HG02943 (cell line): ENCODE results near the gene GIT1.
A peak's percentile ranks its signal among the peaks of the same experiment; 100 is the strongest.
"Not testable (repeated sequence)": the region's sequence is repeated elsewhere in the genome, so short reads cannot be mapped to it uniquely, and the experiment has no call there.

Source experiments
- ATAC-seq: cut with Tn5 transposase; IDR thresholded peaks from one replicate; pipeline ENCODE4 v1.9.1; 2021; ENCODE audit warnings: mild to moderate bottlenecking, low read depth, moderate library complexity; ENCODE audit not compliant: unreplicated experiment

GIT1 gene

GRCh38 chr17:29568331-29569244 is 20.9 kb downstream of the GIT1 start, which contains the start of gene TP53I13:
TP53I13 (plus strand) TSS chr17:29568701; CDS start chr17:29568759, 58 bp downstream.
- ATAC-seq = peak; percentile 34

DNA sequence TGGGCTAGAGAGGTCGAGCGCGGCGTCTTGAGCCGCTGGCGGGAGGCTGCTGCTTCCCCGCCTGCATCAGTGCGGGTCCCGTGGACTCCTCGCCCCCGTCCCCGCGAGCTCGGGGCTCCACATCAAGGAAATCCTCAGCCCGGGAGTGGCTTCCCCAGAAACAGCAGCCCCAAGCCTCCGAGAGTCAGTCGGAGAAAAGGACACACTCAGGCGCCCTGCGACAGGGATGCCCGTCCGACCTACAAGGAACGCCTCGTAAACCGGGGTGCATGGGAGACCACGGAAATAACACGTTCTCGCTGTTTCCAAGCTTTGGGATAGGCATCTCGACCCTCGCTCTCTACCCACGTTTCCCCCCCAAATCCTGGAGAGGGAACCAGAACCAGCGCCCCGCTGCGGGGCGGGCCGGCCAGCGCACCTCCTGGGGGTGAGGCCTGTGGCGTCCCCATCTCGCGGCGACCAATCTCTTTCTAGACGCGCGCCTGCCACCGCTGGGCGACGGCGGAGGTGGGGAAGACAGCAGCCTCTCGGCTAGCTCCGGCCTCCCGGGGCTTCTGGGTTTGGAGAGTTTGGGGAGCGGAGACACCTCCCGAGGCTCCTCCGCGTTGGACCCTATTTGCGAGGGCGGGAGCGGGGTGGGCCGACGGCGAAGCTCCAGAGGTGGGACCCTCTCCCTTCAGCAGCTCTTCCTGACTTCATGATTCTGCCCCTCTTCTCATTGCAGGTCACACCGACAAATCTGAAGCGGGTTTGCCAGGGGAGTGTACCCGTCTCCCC is 21.7 kb downstream of the GIT1 start:
- ATAC-seq = peak; percentile 40

DNA sequence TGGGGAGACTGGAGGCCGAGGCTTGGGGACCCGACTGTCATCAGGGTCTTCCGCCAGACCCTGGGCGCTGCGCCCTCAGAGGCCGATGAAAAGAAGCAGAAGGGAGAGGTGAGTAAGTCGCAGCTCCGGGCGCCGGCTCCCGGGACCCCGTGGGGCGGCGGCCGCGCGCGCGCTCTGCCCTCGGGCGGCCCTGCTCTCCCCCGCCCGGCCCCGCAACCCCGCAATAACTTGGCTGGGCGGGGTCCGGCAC is 22.2 kb downstream of the GIT1 start:
- no peak for ATAC-seq

- ATAC-seq = no peak
Observed at GRCh38 chr17:29566473-29567303, 22.8 kb downstream of the GIT1 start, which contains the start of gene ABHD15. ABHD15 (minus strand) TSS chr17:29567037; CDS start chr17:29566966, 71 bp downstream.

DNA sequence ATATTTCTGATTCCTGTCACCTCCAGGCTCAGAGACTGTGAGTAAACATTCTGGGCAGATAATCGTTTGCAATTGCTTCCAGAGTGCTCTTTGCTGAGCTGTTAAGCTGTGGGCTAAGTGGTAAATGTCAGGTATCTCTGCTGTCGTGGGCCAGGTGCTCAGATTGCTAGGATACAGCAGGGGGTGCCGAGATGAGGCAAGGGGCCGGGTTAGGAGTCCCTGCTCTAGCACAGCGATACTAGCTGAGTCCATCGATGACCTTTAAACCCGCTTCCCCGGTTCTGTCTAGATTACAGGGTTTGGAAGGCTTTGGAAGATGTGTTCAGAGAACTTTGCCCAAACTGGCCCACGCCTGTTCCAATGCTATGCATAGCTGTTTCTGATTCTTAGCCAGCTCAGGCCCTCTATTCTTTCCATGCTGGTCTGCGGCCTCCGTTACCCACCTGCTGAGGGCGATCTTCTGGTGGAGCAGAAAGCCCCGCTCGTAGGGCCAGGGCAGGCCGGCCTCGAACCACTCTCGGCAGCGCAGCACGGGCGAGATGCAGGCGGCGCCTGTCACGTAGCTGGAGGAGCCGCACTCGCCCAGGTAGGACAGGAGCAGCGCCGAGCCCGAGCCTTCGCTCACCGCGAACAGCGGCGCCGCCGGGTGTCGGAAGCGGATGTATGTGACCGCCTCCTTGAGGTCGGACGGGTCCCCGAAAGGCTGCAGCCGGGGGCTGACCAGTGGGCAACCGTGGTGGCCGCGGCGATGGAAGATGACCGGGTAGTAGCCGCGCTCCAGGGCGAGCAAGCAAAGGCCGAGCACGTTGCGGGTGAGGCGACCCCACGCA is 23.6 kb downstream of the GIT1 start:
- ATAC-seq = no peak

DNA sequence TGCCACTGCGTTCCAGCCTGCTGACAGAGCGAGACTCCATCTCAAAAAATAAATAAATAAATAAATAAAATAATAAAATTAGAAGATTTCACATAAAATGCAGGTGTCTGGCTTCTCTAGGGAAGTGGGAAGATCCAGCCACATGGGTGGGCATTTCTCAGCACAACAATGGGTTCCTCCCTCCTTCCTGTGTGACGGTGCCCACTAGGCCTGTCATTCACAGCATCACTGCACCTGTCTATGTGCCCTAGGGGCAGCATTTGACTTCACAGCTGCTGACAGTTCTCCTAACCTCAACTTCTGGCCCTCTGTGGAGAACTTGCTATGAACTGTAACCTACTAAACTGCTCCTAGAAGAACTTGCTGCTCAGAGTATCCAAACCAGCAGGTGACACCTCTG is 25.6 kb downstream of the GIT1 start:
- no peak for ATAC-seq

GRCh38 chr17:29562615-29563014 is 26.8 kb downstream of the GIT1 start:
- ATAC-seq = no peak

DNA sequence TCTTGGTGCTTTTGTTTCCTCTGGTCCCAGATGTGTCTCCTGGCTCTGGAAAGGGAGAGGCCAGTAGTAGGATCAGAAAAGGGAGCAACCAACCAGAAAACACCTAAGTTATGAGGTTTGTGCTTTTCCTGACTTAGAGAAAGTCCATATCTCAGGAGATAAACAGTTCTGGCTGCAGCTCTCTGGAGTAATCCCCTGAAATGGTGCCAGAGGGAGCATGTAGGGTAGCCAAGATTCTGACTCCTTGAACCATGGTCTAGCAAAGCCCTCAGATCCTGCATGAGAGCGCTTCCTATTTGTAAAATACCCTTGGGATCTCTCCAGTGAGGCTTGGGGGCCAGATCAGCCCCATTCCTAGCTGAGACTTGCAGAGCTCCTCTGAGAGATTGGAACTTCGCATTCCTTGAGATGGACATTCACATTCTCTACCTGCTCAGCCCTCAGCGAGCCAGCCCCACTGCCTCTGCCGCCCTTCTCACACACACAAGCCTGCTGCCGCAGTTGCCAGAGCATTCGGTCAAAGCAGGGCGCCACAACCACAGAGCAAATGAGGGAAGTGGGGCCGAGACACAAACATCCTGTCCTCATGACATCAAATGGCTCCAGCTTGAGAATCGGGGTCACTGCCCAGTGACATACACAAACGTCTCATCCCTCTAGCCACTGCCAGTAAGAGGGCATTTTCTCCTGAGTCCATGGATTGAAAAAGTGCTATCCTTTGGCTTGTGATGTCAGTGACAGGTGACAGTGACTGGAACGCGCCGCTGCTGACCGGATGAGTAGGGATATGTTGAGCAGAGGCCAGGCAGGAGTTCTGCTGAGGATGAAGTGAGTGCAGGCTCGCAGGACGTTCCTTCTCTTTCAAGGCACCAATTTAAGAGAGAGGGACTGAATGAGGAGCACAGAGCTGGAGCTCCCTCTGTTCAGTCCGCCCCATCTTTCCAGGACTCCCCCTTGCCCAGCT is 27.6 kb downstream of the GIT1 start:
- no peak for ATAC-seq

DNA sequence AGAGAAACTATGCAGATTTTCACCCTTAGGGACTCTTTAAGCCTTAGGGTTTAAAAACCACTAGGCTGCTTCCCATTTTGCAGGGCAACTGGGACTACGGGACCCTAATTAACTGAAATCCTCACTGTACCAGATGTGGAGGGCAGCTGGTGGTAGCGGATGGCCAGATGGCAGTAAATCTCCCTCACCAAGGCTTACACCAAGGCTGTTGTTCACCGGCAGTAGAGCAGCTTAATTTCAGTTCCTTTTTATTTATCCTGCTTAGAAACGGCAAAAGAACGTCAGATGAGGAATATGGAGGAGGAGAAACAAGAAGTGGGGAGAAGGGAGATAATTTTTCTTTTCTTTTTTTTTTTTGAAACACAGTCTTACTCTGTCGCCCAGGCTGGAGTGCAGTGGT is 29.1 kb downstream of the GIT1 start:
- ATAC-seq = no peak

DNA sequence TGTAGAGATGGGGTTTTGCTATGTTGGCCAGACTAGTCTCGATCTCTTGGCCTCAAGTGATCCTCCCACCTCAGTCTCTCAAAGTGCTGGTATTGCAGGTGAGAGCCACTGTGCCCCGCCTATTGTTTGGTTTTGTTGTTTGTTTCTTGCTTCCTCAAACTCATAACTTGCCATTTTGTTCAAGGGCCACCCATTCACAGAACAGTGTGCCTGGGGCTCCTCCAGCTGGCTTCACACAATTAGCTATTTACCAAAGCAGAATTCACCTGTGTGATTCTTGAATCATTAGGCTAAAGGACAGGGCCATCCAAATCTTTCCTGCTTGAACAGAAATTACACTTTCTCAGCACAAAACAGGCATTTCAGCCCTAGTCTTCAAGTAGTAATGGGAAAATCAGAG is 29.8 kb downstream of the GIT1 start:
- ATAC-seq = no peak

GRCh38 chr17:29558139-29558538 is 31.3 kb downstream of the GIT1 start:
- ATAC-seq = not testable (repeated sequence)

GRCh38 chr17:29557739-29558116 is 31.7 kb downstream of the GIT1 start:
- ATAC-seq = no peak

DNA sequence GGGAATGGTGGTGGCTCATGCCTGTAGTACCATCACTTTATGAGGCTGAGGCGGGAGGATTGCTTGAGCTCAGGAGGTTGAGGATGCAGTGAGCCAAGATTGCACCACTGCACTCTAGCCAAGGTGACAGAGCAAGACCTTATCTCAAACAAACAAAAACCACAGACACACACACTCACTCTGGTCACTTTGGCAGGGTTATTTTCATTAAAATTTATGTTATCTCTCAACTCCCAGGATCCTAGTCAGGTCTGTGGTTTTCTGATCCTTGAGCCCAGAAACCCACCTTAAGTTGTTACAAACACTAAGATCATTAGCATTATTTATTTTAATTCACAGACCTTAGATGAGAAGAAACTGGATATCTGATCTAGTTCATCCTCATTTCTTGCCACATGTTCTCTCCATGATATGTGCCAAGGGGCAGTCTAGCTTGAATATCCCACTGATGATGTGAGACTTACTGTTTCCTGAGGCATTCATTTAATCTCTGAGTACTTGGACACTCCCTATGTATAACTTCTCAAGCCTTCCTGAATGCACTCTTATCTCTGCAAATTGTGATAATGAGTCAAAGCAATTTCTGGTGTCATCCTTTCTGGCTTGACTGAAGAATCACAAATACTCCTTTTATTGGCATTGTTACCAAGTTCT is 32.2 kb downstream of the GIT1 start:
- ATAC-seq = no peak

GRCh38 chr17:29555840-29556239 is 33.6 kb downstream of the GIT1 start:
- no peak for ATAC-seq

DNA sequence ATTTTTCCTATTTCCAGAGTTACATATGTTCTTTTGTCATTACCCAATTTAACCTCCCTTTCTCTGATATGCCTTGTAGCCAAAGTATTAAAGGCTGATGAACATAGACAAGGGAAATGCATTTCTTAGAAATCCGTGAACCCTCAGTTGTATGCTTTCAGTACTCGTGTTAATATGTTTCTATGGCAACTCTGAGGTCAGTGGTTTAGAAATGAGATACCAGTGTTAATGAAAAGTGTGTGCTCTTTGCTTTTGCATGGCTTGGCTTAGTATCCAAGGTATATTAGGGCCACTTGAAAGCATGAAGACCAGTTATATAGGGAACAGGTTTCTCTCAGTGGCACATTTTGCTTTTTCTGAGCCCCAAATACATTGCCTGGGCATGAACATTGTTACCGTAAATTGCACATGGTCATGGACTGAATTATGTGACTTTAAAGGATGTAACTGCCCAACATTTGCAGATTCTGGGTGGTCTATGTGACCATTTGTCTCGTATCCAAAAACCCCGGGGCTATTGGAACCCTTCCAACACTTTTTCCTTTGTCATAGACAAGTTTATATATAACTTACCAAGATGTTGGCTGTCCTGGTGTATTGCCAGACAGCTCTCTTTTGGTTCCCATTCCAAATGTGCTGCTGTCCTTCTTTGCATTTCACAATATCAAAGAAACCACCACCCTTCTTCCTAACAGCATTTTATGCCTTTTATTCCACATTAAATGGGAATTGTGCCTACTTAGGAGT is 40.1 kb downstream of the GIT1 start:
- ATAC-seq = no peak

DNA sequence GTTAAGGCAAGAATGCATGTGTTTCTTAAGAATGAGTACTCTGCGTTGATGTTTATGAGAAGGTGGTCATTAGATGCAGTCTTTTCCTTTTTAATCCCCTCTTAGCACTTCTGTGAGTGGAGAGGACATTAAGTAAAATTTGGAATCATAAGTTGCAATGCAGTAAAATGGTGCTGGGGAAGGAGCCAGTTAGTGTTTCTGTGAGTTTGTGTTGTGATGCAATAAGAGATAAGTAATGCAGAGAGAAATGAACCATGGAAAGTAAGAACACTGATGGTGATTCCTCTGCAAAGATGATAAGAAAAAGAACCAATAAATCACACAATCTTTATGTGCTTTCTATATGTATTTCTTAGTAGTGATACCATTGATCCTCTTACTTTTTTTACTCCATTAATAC is 42.6 kb downstream of the GIT1 start:
- no peak for ATAC-seq

DNA sequence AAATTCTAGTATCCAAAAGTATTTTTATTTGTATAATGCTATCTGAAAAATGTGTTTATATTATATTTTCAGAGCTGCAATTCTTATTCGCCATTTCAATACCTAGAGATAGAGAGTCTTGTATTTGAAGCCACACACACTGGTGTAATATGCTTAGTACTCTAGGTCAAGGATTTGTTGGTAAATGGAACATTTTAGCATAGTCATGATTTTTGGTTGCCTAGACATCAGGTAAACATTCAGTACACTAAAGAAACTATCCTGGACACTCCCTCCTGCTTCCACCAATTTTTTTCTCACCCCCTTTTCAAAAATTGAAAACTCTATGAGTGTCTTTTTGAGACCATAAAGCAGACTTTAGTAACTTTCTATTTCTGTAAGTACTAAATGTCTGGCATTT is 43.4 kb downstream of the GIT1 start:
- ATAC-seq = no peak

GRCh38 chr17:29544066-29544465 is 45.4 kb downstream of the GIT1 start:
- ATAC-seq = no peak
